HG03159 (cell line): ENCODE measurements around the gene ANKRD33B.
"Not testable (repeated sequence)": the region's sequence is repeated elsewhere in the genome, so short reads cannot be mapped to it uniquely, and the experiment has no call there.

Source experiments
- ATAC-seq: cut with Tn5 transposase; IDR thresholded peaks from one replicate; pipeline ENCODE4 v1.9.1; 2021; ENCODE audit warnings: mild to moderate bottlenecking, moderate library complexity; ENCODE audit not compliant: unreplicated experiment

The ANKRD33B gene

GRCh38 chr5:10611290-10611689 lies 47.4 kb downstream of the ANKRD33B start:
- no peak for ATAC-seq

DNA sequence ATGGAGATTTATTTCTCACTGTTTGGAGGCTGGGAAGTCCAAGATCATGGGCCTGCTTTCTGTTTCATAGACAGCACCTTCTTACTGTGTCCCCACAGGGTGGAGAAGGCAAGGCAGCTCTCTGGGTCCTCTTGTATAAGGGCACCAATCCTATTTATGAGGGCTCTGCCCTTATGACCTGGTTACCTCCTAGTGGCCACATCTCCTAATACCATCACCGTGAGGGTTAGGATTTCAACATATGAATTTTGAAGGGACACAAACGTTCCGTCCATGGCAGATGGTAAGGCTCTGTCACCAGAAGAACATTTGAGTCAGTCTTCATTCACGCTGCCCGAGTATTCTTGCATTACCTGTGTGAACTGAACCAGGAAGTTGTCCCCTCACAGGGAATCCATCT lies 48.4 kb downstream of the ANKRD33B start:
- ATAC-seq, result no peak

DNA sequence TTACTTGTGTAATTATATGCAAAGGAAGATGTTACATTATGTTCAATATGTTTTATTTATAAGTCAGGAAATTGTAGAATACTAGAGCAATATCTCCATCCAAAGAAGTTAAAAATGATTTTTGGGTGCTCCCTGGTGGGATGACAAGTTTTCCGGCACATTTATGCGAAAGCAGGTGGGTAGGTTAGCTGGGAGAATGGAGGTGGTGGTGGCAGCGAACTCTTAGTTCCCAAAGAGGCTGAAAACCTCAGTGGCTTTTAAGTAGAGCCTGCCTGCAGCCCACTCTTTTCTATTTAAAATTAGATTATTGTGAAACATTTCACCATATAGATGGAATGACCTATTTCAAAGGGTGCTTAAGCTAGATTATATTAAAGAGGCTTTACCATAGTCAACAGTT lies 51.8 kb downstream of the ANKRD33B start:
- ATAC-seq, result no peak

- ATAC-seq, result no peak
Observed at GRCh38 chr5:10617103-10617502, 53.2 kb downstream of the ANKRD33B start.

DNA sequence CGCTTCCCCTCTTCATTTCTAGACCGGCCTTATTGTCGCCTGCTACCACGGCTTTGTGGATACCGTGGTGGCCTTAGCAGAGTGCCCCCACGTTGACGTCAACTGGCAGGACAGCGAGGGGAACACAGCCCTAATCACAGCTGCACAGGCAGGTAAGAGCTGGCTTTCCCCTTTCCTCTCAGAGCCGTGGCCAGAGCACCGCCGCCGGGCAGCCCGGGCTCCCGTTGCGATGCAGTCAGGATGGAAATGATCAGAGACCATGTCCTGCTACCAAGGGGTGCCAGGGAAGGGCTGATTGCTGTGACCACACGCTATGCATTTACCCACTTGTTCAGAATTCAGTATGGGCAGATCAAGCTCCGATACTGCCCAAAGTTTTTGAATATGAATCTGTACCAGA lies 54.4 kb downstream of the ANKRD33B start:
- ATAC-seq, result no peak

DNA sequence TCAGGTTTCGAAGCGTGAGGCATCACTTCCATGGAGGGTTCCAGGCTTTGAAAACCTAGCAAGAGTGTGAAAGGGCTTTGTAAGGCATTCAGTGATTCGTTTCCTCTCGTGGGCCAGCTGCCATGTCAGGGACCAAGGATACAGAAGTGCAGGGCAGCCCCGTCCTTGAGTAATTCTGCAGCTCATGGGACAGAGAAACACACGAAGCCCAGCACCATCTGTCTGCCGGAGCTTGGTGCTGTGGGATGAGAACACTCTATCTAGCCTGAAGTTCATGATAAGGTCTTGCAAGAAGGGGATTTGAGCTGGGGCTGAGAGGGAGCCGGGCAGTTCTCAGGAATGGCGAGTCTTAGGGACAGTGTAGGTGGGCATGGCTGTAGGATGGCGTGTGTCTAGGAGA lies 55.8 kb downstream of the ANKRD33B start:
- no peak for ATAC-seq

DNA sequence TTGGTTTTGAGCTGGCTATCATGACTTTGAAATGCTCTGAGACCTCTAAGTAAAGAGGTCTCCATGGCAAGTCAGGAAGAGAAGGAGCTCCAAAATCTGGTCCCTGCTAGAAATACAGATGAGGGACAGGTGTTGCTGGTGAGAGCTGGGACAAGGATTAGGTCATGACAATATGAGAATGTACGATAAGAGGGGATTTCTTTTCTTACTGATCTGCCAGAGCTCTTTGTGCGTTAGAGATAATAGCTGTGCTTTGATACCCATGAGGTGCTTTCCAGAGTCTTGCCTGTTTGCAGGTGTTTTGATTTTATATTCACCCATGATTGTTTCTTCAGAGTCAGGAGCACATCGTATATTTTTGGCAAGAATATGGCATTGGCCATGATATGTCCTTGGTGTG lies 56.5 kb downstream of the ANKRD33B start:
- no peak for ATAC-seq

- no peak for ATAC-seq
Observed at GRCh38 chr5:10621832-10622231, 58.0 kb downstream of the ANKRD33B start.

GRCh38 chr5:10622810-10623209 lies 58.9 kb downstream of the ANKRD33B start:
- no peak for ATAC-seq

- ATAC-seq, result no peak
Observed at GRCh38 chr5:10623305-10623910, 59.5 kb downstream of the ANKRD33B start.

- no peak for ATAC-seq
Observed at GRCh38 chr5:10624206-10624605, 60.3 kb downstream of the ANKRD33B start.

- no peak for ATAC-seq
Observed at GRCh38 chr5:10624679-10625078, 60.8 kb downstream of the ANKRD33B start.

GRCh38 chr5:10625700-10626472 lies 62.0 kb downstream of the ANKRD33B start:
- no peak for ATAC-seq

DNA sequence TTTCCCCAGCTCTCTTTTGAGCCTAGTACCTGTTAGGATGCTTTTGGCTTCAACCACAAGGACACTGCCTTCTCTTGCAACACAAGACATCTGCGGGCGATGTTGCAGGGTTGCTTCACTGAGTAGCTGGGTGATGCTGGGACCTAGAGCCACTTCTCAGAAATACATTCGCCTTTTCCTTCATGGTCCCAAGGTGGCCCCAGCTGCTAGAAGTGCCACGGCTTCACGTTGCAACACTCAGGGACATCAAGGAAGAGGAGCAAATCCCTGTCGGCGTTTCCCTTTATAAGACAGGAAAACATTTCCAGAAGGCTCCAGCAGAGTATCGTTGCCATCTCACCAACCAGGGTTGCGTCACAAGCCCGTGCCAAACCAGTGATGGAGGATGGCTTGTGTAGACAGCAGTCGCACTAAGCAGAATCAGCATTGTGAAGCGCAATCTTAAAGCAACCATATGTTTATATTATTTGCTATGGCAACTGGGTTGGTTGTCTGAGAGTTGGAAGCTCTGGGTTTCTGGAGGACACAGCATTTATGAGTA lies 62.7 kb downstream of the ANKRD33B start:
- ATAC-seq, result no peak

- peak; percentile 1 for ATAC-seq
Observed at GRCh38 chr5:10627160-10627701, 63.4 kb downstream of the ANKRD33B start.

- no peak for ATAC-seq
Observed at GRCh38 chr5:10628601-10629000, 64.7 kb downstream of the ANKRD33B start.

DNA sequence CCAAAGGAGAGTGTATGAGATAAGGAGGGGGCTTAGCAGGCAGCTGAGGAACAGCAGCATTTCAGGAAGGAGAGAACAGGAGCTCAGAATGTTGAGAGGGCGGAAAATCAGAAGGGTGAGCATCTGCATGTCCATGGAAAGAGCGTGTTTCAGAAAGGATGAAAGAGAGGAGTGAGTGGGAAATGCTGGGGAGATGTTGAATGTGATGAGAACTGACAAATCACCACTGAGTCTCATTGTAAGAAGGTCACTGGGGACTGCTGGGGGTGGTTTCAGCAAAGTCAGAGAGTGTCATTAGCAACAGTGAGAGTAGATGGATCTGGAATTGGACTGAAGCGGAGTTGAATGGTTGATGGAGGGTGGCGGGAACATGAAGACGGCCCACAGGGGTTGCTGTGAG lies 65.8 kb downstream of the ANKRD33B start:
- ATAC-seq, result no peak

GRCh38 chr5:10630126-10630525 lies 66.3 kb downstream of the ANKRD33B start:
- ATAC-seq, result no peak

GRCh38 chr5:10630744-10631143 lies 66.9 kb downstream of the ANKRD33B start:
- not testable (repeated sequence) for ATAC-seq

GRCh38 chr5:10631316-10631996 lies 67.6 kb downstream of the ANKRD33B start:
- ATAC-seq, result peak; percentile 6

GRCh38 chr5:10632110-10632761 lies 68.4 kb downstream of the ANKRD33B start:
- peak; percentile 42 for ATAC-seq
